Astrocyte (in vitro differentiated cells and primary cell): ENCODE measurements around the gene EXOC6.

Source experiments
- EZH2 ChIP-seq: IDR thresholded peaks from 2 replicates; pipeline ENCODE4 v1.6.1; 2012; ENCODE audit warnings: mild to moderate bottlenecking, low read length, inconsistent platforms; ENCODE audit not compliant: insufficient read depth
- TF ChIP-seq, protein P1 (sequence below): IDR thresholded peaks from 2 replicates; pipeline ENCODE4 v1.5.1; 2011; ENCODE audit warnings: low read depth, mild to moderate bottlenecking, inconsistent platforms, low read length, moderate library complexity; ENCODE audit not compliant: insufficient read depth

- TF ChIP-seq, protein P1, sequence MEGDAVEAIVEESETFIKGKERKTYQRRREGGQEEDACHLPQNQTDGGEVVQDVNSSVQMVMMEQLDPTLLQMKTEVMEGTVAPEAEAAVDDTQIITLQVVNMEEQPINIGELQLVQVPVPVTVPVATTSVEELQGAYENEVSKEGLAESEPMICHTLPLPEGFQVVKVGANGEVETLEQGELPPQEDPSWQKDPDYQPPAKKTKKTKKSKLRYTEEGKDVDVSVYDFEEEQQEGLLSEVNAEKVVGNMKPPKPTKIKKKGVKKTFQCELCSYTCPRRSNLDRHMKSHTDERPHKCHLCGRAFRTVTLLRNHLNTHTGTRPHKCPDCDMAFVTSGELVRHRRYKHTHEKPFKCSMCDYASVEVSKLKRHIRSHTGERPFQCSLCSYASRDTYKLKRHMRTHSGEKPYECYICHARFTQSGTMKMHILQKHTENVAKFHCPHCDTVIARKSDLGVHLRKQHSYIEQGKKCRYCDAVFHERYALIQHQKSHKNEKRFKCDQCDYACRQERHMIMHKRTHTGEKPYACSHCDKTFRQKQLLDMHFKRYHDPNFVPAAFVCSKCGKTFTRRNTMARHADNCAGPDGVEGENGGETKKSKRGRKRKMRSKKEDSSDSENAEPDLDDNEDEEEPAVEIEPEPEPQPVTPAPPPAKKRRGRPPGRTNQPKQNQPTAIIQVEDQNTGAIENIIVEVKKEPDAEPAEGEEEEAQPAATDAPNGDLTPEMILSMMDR: no peak
- TF ChIP-seq EZH2: no peak
Observed at GRCh38 chr10:92913973-92914372, 65.7 kb downstream of the EXOC6 start.
